ENCODE data around the gene GATA1.

- TF ChIP-seq GATA3 (IDR thresholded peaks at IDR 0.05; ENCODE audit: low read depth, low read length) (no peak), GATA2 (IDR thresholded peaks at IDR 0.05; ENCODE audit: low read depth, low read length) (no peak)
Observed at GRCh38 chrX:48782216-48782615, 4.2 kb upstream of the GATA1 start.

Measured in SH-SY5Y (cell line).